SK-N-SH treated with all-trans-retinoic acid at 6 μM for 48 hours (cell line): ENCODE measurements around the gene CRELD2.

Source experiments
- ARNTL ChIP-seq: fragments of 450-650 bp; formaldehyde crosslinking; IDR thresholded peaks from 2 replicates; pipeline ENCODE4 v1.5.0; 2020; ENCODE audit warnings: low read depth, mild to moderate bottlenecking, moderate library complexity, borderline replicate concordance
- BACH2 ChIP-seq: fragments of 250-450 bp; sonication (Bioruptor Pico); IDR thresholded peaks from 2 replicates; pipeline ENCODE4 v1.9.0; 2021; ENCODE audit warnings: mild to moderate bottlenecking, borderline replicate concordance
- CSDC2 ChIP-seq: fragments of 250-450 bp; sonication (Bioruptor Pico); IDR thresholded peaks from 2 replicates; pipeline ENCODE4 v1.5.0; 2020; ENCODE audit warnings: mild to moderate bottlenecking, moderate library complexity
- PATZ1 ChIP-seq: fragments of 250-450 bp; sonication (Bioruptor Pico); IDR thresholded peaks from 2 replicates; pipeline ENCODE4 v1.8.0; 2020; ENCODE audit warnings: mild to moderate bottlenecking, moderate library complexity, borderline replicate concordance
- PPARA ChIP-seq: fragments of 250-450 bp; sonication (Bioruptor Pico); IDR thresholded peaks from 2 replicates; pipeline ENCODE4 v1.5.0; 2020; ENCODE audit warnings: mild to moderate bottlenecking, borderline replicate concordance
- RARB ChIP-seq: fragments of 250-450 bp; sonication (Bioruptor Pico); IDR thresholded peaks from 2 replicates; pipeline ENCODE4 v1.8.0; 2021; ENCODE audit warnings: mild to moderate bottlenecking, moderate library complexity
- TCF4 ChIP-seq: fragments of 250-450 bp; sonication (Bioruptor Pico); IDR thresholded peaks from 2 replicates; pipeline ENCODE4 v1.8.0; 2021; ENCODE audit warnings: mild to moderate bottlenecking, moderate library complexity, borderline replicate concordance
- TOX ChIP-seq: fragments of 250-450 bp; sonication (Bioruptor Pico); IDR thresholded peaks from 2 replicates; pipeline ENCODE4 v1.8.0; 2021; ENCODE audit warnings: mild to moderate bottlenecking, moderate library complexity, borderline replicate concordance
- ZC3H10 ChIP-seq: fragments of 250-450 bp; sonication (Bioruptor Pico); IDR thresholded peaks from 2 replicates; pipeline ENCODE4 v1.5.1; 2021; ENCODE audit warnings: mild to moderate bottlenecking, moderate library complexity
- ZFP3 ChIP-seq: fragments of 250-450 bp; sonication (Bioruptor Pico); IDR thresholded peaks from 2 replicates; pipeline ENCODE4 v1.5.0; 2020; ENCODE audit warnings: mild to moderate bottlenecking, moderate library complexity
- ZNF565 ChIP-seq: fragments of 450-650 bp; formaldehyde crosslinking; conservative IDR thresholded peaks from 2 replicates; pipeline ENCODE4 v1.5.0; 2020; ENCODE audit warnings: low read depth, mild to moderate bottlenecking, moderate library complexity
- TF ChIP-seq, protein P1 (sequence below): fragments of 250-450 bp; sonication (Bioruptor Pico); IDR thresholded peaks from 2 replicates; pipeline ENCODE4 v1.8.0; 2021; ENCODE audit warnings: low read depth, mild to moderate bottlenecking, moderate library complexity, borderline replicate concordance
- TF ChIP-seq, protein P2 (sequence below): fragments of 250-450 bp; sonication (Bioruptor Pico); IDR thresholded peaks from 2 replicates; pipeline ENCODE4 v1.5.0; 2020; ENCODE audit warnings: mild to moderate bottlenecking, moderate library complexity

DNA sequence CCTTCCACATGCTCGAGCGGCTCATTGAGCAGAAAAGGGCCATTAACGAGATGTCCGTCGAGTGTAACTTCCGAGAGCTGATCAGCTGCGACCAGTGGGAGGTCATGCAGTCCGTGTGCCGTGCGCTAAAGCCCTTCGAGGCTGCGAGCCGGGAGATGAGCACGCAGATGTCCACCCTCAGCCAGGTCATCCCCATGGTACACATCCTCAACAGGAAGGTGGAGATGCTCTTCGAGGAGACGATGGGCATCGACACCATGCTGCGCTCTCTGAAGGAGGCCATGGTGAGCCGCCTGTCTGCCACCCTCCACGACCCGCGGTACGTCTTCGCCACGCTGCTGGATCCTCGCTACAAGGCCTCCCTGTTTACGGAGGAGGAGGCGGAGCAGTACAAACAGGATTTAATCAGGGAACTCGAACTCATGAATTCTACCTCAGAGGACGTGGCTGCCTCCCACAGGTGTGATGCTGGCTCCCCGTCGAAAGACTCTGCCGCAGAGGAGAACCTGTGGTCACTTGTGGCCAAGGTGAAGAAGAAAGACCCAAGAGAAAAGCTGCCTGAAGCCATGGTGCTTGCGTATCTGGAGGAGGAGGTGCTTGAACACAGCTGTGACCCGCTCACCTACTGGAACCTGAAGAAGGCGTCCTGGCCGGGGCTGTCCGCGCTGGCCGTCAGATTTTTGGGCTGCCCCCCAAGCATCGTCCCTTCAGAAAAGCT lies 31.9 kb upstream of the CRELD2 start:
- TF ChIP-seq PATZ1 (CRISPR knock-in tag), result no peak
- TF ChIP-seq BACH2 (CRISPR knock-in tag), result no peak
- no peak for TF ChIP-seq TCF4
- no peak for TF ChIP-seq TOX
- no peak for TF ChIP-seq ARNTL (CRISPR knock-in tag)
- no peak for TF ChIP-seq RARB (CRISPR knock-in tag)
- TF ChIP-seq ZNF565 (CRISPR knock-in tag), result no peak
- TF ChIP-seq, protein P1, sequence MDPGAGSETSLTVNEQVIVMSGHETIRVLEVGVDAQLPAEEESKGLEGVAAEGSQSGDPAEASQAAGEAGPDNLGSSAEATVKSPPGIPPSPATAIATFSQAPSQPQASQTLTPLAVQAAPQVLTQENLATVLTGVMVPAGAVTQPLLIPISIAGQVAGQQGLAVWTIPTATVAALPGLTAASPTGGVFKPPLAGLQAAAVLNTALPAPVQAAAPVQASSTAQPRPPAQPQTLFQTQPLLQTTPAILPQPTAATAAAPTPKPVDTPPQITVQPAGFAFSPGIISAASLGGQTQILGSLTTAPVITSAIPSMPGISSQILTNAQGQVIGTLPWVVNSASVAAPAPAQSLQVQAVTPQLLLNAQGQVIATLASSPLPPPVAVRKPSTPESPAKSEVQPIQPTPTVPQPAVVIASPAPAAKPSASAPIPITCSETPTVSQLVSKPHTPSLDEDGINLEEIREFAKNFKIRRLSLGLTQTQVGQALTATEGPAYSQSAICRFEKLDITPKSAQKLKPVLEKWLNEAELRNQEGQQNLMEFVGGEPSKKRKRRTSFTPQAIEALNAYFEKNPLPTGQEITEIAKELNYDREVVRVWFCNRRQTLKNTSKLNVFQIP (CRISPR knock-in tag), result no peak
- no peak for TF ChIP-seq PPARA
- no peak for TF ChIP-seq ZFP3
- no peak for TF ChIP-seq ZC3H10 (CRISPR knock-in tag)
- no peak for TF ChIP-seq CSDC2
- TF ChIP-seq, protein P2, sequence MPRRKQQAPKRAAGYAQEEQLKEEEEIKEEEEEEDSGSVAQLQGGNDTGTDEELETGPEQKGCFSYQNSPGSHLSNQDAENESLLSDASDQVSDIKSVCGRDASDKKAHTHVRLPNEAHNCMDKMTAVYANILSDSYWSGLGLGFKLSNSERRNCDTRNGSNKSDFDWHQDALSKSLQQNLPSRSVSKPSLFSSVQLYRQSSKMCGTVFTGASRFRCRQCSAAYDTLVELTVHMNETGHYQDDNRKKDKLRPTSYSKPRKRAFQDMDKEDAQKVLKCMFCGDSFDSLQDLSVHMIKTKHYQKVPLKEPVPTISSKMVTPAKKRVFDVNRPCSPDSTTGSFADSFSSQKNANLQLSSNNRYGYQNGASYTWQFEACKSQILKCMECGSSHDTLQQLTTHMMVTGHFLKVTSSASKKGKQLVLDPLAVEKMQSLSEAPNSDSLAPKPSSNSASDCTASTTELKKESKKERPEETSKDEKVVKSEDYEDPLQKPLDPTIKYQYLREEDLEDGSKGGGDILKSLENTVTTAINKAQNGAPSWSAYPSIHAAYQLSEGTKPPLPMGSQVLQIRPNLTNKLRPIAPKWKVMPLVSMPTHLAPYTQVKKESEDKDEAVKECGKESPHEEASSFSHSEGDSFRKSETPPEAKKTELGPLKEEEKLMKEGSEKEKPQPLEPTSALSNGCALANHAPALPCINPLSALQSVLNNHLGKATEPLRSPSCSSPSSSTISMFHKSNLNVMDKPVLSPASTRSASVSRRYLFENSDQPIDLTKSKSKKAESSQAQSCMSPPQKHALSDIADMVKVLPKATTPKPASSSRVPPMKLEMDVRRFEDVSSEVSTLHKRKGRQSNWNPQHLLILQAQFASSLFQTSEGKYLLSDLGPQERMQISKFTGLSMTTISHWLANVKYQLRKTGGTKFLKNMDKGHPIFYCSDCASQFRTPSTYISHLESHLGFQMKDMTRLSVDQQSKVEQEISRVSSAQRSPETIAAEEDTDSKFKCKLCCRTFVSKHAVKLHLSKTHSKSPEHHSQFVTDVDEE (CRISPR knock-in tag), result no peak
